HEK293T (cell line): ENCODE measurements around the gene MCOLN1.

Source experiments
- CTCF ChIA-PET: fragments of 350-600 bp; formaldehyde crosslinking; extraction: SDS; loops from one replicate; lab custom pipeline; 2021; ENCODE audit warnings: antibody characterized with exemption, inconsistent platforms; lab: Yijun Ruan, JAX
- POLR2A ChIA-PET: fragments of 350-600 bp; formaldehyde crosslinking; extraction: SDS; loops from one replicate; lab custom pipeline; 2020; ENCODE audit warnings: antibody characterized with exemption, inconsistent platforms; lab: Yijun Ruan, JAX
- DNase-seq: peaks from one replicate; pipeline ENCODE4 v3.0.0; 2012; ENCODE audit warnings: mixed read lengths; ENCODE audit errors: extremely low spot score
- BHLHE40 ChIP-seq: fragments of 450-650 bp; IDR thresholded peaks from 2 replicates; pipeline ENCODE4 v1.6.1; 2016; ENCODE audit warnings: mild to moderate bottlenecking, moderate library complexity, borderline replicate concordance
- CTBP1 ChIP-seq: fragments of 450-650 bp; IDR thresholded peaks from 2 replicates; pipeline ENCODE4 v1.6.1; 2016; ENCODE audit warnings: borderline replicate concordance
- FOXK2 ChIP-seq: fragments of 450-650 bp; IDR thresholded peaks from 2 replicates; pipeline ENCODE4 v1.6.1; 2016; ENCODE audit warnings: mild to moderate bottlenecking
- FOXM1 ChIP-seq: fragments of 450-650 bp; IDR thresholded peaks from 2 replicates; pipeline ENCODE4 v1.6.1; 2017; ENCODE audit warnings: mild to moderate bottlenecking, borderline replicate concordance
- HDGF ChIP-seq: fragments of 450-650 bp; IDR thresholded peaks from 2 replicates; pipeline ENCODE4 v1.6.1; 2017; ENCODE audit warnings: antibody characterized with exemption, borderline replicate concordance
- NFRKB ChIP-seq: fragments of 450-650 bp; IDR thresholded peaks from 2 replicates; pipeline ENCODE4 v1.6.1; 2016; ENCODE audit warnings: mild to moderate bottlenecking, moderate library complexity
- SP1 ChIP-seq: fragments of 450-650 bp; IDR thresholded peaks from 2 replicates; pipeline ENCODE4 v1.6.1; 2017

The MCOLN1 gene

DNA sequence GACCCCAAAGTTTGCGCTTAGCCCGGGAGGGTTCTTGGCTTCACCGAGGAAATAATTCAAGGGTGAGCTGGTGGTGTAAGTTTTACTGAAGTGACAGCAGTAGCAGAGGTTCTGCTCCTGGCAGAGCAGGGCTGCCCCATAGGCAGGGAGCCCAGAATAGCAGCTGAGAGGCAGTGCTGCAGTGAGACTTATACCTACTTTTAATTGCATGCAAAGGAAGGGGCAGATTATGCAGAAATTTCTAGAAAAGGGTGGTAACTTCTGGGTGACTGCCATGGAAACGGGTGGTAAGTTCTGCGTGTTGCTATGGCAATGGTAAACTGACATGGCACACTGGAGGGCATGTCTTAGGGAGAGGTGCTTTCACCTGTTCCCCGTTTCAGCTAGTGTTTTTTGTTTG is 55.7 kb downstream of the MCOLN1 start:
- ChIA-PET POLR2A (no interaction called here), CTCF (interaction anchor here (1.2 kb wide), 1 partner anchor 10 kb away, joined by 3 read pairs; no protein-coding TSS in a partner anchor)
- no peak for DNase-seq
- TF ChIP-seq NFRKB (no peak), FOXK2 (no peak), BHLHE40 (no peak), CTBP1 (no peak), SP1 (no peak), FOXM1 (no peak), HDGF (no peak)

GRCh38 chr19:7579182-7579581 is 56.8 kb downstream of the MCOLN1 start:
- no peak for TF ChIP-seq NFRKB
- no peak for DNase-seq
- ChIA-PET POLR2A (no interaction called here), CTCF (interaction anchor here (1.2 kb wide), 1 partner anchor 11 kb away, joined by 3 read pairs; no protein-coding TSS in a partner anchor)

GRCh38 chr19:7582446-7582845 is 60.0 kb downstream of the MCOLN1 start:
- ChIA-PET CTCF (no interaction called here), POLR2A (no interaction called here)
- DNase-seq, result no peak
- no peak for TF ChIP-seq BHLHE40
